IMR-90 (cell line): ENCODE results near the gene SDR9C7. TPM values are rescaled to one million over a fixed set of nuclear protein-coding genes. Genes with fewer than 3 reads are reported as not detected.
"Not testable (repeated sequence)": the region's sequence is repeated elsewhere in the genome, so short reads cannot be mapped to it uniquely, and the experiment has no call there.

ENCODE experiments used
- ATAC-seq: fragments of 200-7000 bp; cut with Tn5 transposase; 2 replicates; pipeline ENCODE4 v1.9.1; 2020; ENCODE audit warnings: low read depth, mild to moderate bottlenecking, moderate library complexity
- BruUV-seq: library from RNA; stranded (reverse); fragments of 400-500 nt; replicated peaks from 2 replicates; lab custom pipeline; 2021; lab: Mats Ljungman, UMichigan
- CTCF ChIA-PET: fragments of 300-600 bp; formaldehyde crosslinking; extraction: SDS; loops from one replicate; lab custom pipeline; 2021; ENCODE audit warnings: antibody characterized with exemption; lab: Yijun Ruan, JAX
- POLR2A ChIA-PET: fragments of 300-600 bp; sonication (Branson Sonifier 250); formaldehyde crosslinking; loops from one replicate; lab custom pipeline; 2022; ENCODE audit warnings: antibody characterized with exemption; ENCODE audit not compliant: unreplicated experiment; lab: Charles Lee
- DNase-seq: peaks from one replicate; pipeline ENCODE4 v3.0.0; 2013
- H2AFZ ChIP-seq: replicated peaks from 2 replicates; pipeline ENCODE3; 2013; ENCODE audit warnings: low read length, mild to moderate bottlenecking; ENCODE audit not compliant: poor library complexity
- H2AK5ac ChIP-seq: 2 replicates; pipeline ENCODE4 v1.6.1; 2013; ENCODE audit warnings: low read depth, low read length, inconsistent platforms
- H2AK9ac ChIP-seq: replicated peaks from 2 replicates; pipeline ENCODE3; 2013; ENCODE audit warnings: mild to moderate bottlenecking, low read depth, low read length, moderate library complexity; ENCODE audit not compliant: poor library complexity
- H2BK120ac ChIP-seq: 2 replicates; pipeline ENCODE4 v1.6.1; 2013; ENCODE audit warnings: low read depth, low read length, inconsistent platforms
- H2BK15ac ChIP-seq: 3 replicates; pipeline ENCODE4 v1.6.1; 2013; ENCODE audit warnings: low read depth, low read length, inconsistent platforms
- H2BK20ac ChIP-seq: 2 replicates; pipeline ENCODE4 v1.6.1; 2013; ENCODE audit warnings: low read depth, mild to moderate bottlenecking, inconsistent platforms, low read length, moderate library complexity
- H2BK5ac ChIP-seq: 2 replicates; pipeline ENCODE4 v1.6.1; 2013; ENCODE audit warnings: mild to moderate bottlenecking, low read depth, low read length, inconsistent platforms; ENCODE audit not compliant: poor library complexity, severe bottlenecking
- H3K14ac ChIP-seq: replicated peaks from 2 replicates; pipeline ENCODE4 v1.6.1; 2013; ENCODE audit warnings: low read depth, low read length, inconsistent platforms
- H3K18ac ChIP-seq: 2 replicates; pipeline ENCODE4 v1.6.1; 2013; ENCODE audit warnings: low read depth, low read length, control low read depth
- H3K23ac ChIP-seq: 2 replicates; pipeline ENCODE4 v1.6.1; 2013; ENCODE audit warnings: low read depth, low read length, inconsistent platforms
- H3K27ac ChIP-seq: 2 replicates; pipeline ENCODE4 v1.5.1; 2013; ENCODE audit warnings: mild to moderate bottlenecking, control low read depth, low read length; ENCODE audit not compliant: insufficient read depth
- H3K27me3 ChIP-seq: 2 replicates; pipeline ENCODE4 v1.6.1; 2013; ENCODE audit warnings: low read length; ENCODE audit not compliant: control insufficient read depth, insufficient read depth
- H3K36me3 ChIP-seq: 2 replicates; pipeline ENCODE4 v1.6.1; 2013; ENCODE audit warnings: low read length, mixed read lengths; ENCODE audit not compliant: control insufficient read depth, insufficient read depth
- H3K4ac ChIP-seq: 2 replicates; pipeline ENCODE4 v1.6.1; 2013; ENCODE audit warnings: low read depth, low read length, inconsistent platforms
- H3K4me1 ChIP-seq: 2 replicates; pipeline ENCODE4 v1.6.1; 2013; ENCODE audit warnings: low read length, mixed read lengths; ENCODE audit not compliant: control insufficient read depth, insufficient read depth
- H3K4me2 ChIP-seq: 2 replicates; pipeline ENCODE4 v1.6.1; 2013; ENCODE audit warnings: low read depth, mild to moderate bottlenecking, control low read depth, low read length, moderate library complexity
- H3K4me3 ChIP-seq: 2 replicates; pipeline ENCODE4 v1.5.1; 2013; ENCODE audit warnings: low read depth, mild to moderate bottlenecking, control low read depth, low read length, moderate library complexity; ENCODE audit not compliant: insufficient read depth
- H3K56ac ChIP-seq: 2 replicates; pipeline ENCODE4 v1.6.1; 2013; ENCODE audit warnings: low read length, inconsistent platforms; ENCODE audit not compliant: insufficient read depth; ENCODE audit errors: extremely low read depth
- H3K79me1 ChIP-seq, 2 experiments: 2 replicates each; pipeline ENCODE4 v1.6.1; 2013; ENCODE audit warnings: low read length in 2 of 2, inconsistent platforms in 1 of 2, low read depth in 1 of 2
- H3K9ac ChIP-seq: 2 replicates; pipeline ENCODE4 v1.6.1; 2013; ENCODE audit warnings: low read depth, low read length, control low read depth
- H3K9me1 ChIP-seq: 2 replicates; pipeline ENCODE4 v1.6.1; 2013; ENCODE audit warnings: low read length, inconsistent platforms; ENCODE audit not compliant: insufficient read depth
- H3K9me3 ChIP-seq: 2 replicates; pipeline ENCODE4 v1.6.1; 2013; ENCODE audit warnings: low read length; ENCODE audit not compliant: control insufficient read depth, insufficient read depth
- H4K20me1 ChIP-seq: 2 replicates; pipeline ENCODE4 v1.6.1; 2013; ENCODE audit warnings: low read length, inconsistent platforms; ENCODE audit not compliant: insufficient read depth
- H4K5ac ChIP-seq: 2 replicates; pipeline ENCODE4 v1.6.1; 2013; ENCODE audit warnings: mild to moderate bottlenecking, low read depth, low read length, control low read depth
- H4K8ac ChIP-seq, 2 experiments: 2 replicates each; pipeline ENCODE4 v1.6.1; 2013; ENCODE audit warnings: low read depth in 2 of 2, low read length in 2 of 2, control low read depth in 1 of 2, inconsistent platforms in 1 of 2
- H4K91ac ChIP-seq: 2 replicates; pipeline ENCODE4 v1.6.1; 2013; ENCODE audit warnings: low read depth, low read length, inconsistent platforms; ENCODE audit not compliant: insufficient read depth
- MAFK ChIP-seq: IDR thresholded peaks from 2 replicates; pipeline ENCODE4 v1.6.1; 2012; ENCODE audit warnings: low read depth, low read length, improper control_type of control experiment
- NFE2L2 ChIP-seq: fragments of 150-350 bp; IDR thresholded peaks from 2 replicates; pipeline ENCODE4 v1.6.1; 2016; ENCODE audit warnings: low read depth, mild to moderate bottlenecking, low read length
- USF2 ChIP-seq: fragments of 150-350 bp; IDR thresholded peaks from 2 replicates; pipeline ENCODE4 v1.6.1; 2017; ENCODE audit warnings: mild to moderate bottlenecking, antibody characterized with exemption, low read length, low read depth
- WGBS, 2 experiments: methylation state at CpG; one replicate each; pipeline versions ENCODE4 v1.1.5 to v1.1.7; 2013; ENCODE audit warnings: missing lambda C conversion rate in 2 of 2; ENCODE audit not compliant: insufficient read length in 1 of 2; ENCODE audit errors: extremely low coverage in 2 of 2; 5-methylcytosine and 5-hydroxymethylcytosine counted together
- dilution Hi-C: fragments of 300-500 bp; cut with HindIII; formaldehyde crosslinking; loops from one replicate; pipeline ENCODE4 v1.14.3; 2018; ENCODE audit warnings: low sequenced_read_pairs; ENCODE audit not compliant: unreplicated experiment
- in situ Hi-C: fragments of 300-500 bp; cut with MboI; formaldehyde crosslinking; loops from 3 replicates; pipeline ENCODE4 v1.14.3; 2019; ENCODE audit warnings: low sequenced_read_pairs, inconsistent platforms, mixed read lengths
- intact Hi-C: fragments of 100-400 bp; cut with micrococcal nuclease; formaldehyde crosslinking; loops from 2 replicates; pipeline ENCODE4 v1.10.0; 2022
- polyA plus RNA-seq, 3 experiments: library from polyadenylated mRNA; depleted of rRNA; stranded (reverse); fragments of >200 nt; gene quantifications; 2 replicates each; pipeline ENCODE4 v1.2.3, GENCODE V29; 2012; ENCODE audit warnings: low replicate concordance in 1 of 3
- total RNA-seq: library from RNA; depleted of rRNA; stranded (reverse); fragments of >200 nt; gene quantifications from 2 replicates; pipeline ENCODE4 v1.2.3, GENCODE V29; 2012

SDR9C7 gene
- total and polyA plus RNA-seq, 2 of the 4 experiments (the other 2 are of a cell fraction), result not detected

- Histone ChIP-seq H2BK20ac (no peak overlapping the region), H2AFZ (peak overlapping the region; percentile 8), H2BK15ac (no peak overlapping the region), H3K79me1 (no peaks in the 10 kb centered on the region), H3K4me1 (peaks cover 6% of the 10 kb centered on the region), H3K9me3 (no peaks in the 10 kb centered on the region), H2BK120ac (no peak overlapping the region), H3K36me3 (no peaks in the 10 kb centered on the region), H2BK5ac (no peak overlapping the region), H3K9ac (no peak overlapping the region), H3K27ac (no peak overlapping the region), H4K20me1 (no peaks in the 10 kb centered on the region), H3K4ac (no peak overlapping the region), H3K9me1 (no peaks in the 10 kb centered on the region), H3K4me3 (no peak overlapping the region), H4K91ac (no peak overlapping the region), H4K8ac (no peak overlapping the region), H2AK9ac (no peak overlapping the region), H3K18ac (no peak overlapping the region), H4K5ac (no peak overlapping the region), H3K56ac (no peak overlapping the region), H2AK5ac (no peak overlapping the region), H3K23ac (no peak overlapping the region), H3K4me2 (no peak overlapping the region), H3K14ac (no peak overlapping the region), H3K27me3 (peaks cover 15% of the 10 kb centered on the region)
- intact Hi-C loops (no loop called here), in situ Hi-C loops (no loop called here), dilution Hi-C loops (no loop called here)
- DNase-seq, result peak; percentile 50
- peak; percentile 94 for ATAC-seq
- WGBS, 2 experiments, result no CpG with 5 or more reads among the region's 3 CpGs
- TF ChIP-seq NFE2L2 (peak; percentile 87), USF2 (no peak), MAFK (0 out of 2 replicates have a peak, but pooled peaks have one; percentile 15)
- no TSS peak for BruUV-seq
- ChIA-PET POLR2A (no interaction called here), CTCF (no interaction called here)
Observed at GRCh38 chr12:56941299-56942017, 7.2 kb upstream of the SDR9C7 start.

- H4K5ac ChIP-seq, intact Hi-C loops, POLR2A ChIA-PET, H3K4me2 ChIP-seq, dilution Hi-C loops, H4K91ac ChIP-seq, H3K14ac ChIP-seq, H3K18ac ChIP-seq, H3K9ac ChIP-seq, H3K4ac ChIP-seq, H4K20me1 ChIP-seq, H2AFZ ChIP-seq, H2BK20ac ChIP-seq, H3K23ac ChIP-seq, H2BK5ac ChIP-seq, H3K36me3 ChIP-seq, CTCF ChIA-PET, H3K9me1 ChIP-seq, H4K8ac ChIP-seq, H3K9me3 ChIP-seq, H3K27ac ChIP-seq, H3K79me1 ChIP-seq, H2AK9ac ChIP-seq, H2AK5ac ChIP-seq, H3K4me1 ChIP-seq, DNase-seq, in situ Hi-C loops, H2BK15ac ChIP-seq, H3K4me3 ChIP-seq, H3K56ac ChIP-seq, BruUV-seq, H2BK120ac ChIP-seq: not testable (repeated sequence)
- peaks cover 18% of the 10 kb centered on the region for H3K27me3 ChIP-seq
- ATAC-seq, result peak; percentile 17; the same call in 1 of the 2 replicates
- WGBS, 2 experiments, result no CpG with 5 or more reads among the region's 4 CpGs
Observed at GRCh38 chr12:56940942-56941298, 6.7 kb upstream of the SDR9C7 start.
